ENCODE measurements around the gene CALD1. TPM values are rescaled to one million over a fixed set of nuclear protein-coding genes. Genes with fewer than 3 reads are reported as not detected.

The CALD1 gene
- total RNA-seq, 1 donor from 2014 or later: 237 TPM

DNA sequence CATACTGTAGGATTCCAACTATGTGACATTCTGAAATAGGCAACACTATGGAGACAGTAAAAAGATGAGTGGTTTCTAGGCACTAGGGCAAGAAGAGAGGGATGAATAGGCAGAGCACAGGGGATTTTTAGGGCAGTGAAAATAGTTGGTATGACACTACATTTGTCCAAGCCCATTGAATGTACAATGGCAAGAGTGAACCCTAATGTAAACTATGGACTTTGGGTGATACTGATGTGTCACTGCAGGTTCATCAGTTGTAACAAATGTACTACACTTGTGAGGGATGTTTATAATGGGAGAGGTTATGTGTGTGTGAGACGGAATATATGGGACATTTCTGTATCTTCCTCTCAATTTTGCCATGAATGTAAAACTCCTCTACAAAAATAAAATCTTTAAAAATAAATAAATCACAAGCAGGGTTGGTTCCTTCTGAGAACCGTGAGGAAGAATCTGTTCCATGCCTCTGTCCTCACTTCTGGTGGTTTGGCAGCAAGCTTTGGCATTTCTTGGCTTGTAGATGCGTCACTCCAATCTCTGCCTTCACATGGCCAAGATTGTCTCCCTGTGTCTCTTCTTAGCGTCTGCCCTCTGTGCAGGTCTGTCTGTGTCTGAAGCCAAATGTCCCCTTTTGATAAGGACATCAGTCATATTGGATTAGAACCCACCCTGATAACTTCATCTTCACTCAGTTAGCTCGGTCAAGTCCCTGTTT lies 123.8 kb downstream of the CALD1 start:
- DNase-seq (ENCODE audit: low spot score): no peak
- intact Hi-C loops (cut with DNase I): no loop called here

- DNase-seq (ENCODE audit: low spot score): no peak
- intact Hi-C loops (cut with DNase I): no loop called here
Measured at GRCh38 chr7:134905375-134905774, 125.9 kb downstream of the CALD1 start.

DNA sequence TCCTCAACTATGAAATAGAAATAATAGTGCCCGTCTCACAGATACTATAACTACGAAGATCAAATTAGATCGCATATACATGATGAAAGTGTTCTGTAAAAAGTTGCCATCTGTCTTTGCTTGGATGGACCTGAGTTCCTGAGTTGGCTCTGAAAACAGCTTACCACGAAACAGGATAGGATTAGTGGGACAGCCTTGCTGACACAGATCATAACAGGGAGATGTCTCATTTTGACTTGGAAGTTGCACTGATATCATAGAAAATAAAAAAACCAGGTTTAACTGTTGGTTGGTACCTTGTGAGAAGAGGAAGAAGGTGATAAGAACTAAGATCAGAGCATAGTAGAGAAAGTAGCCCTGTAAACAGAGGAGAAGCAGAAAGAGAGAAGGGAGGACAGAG lies 127.6 kb downstream of the CALD1 start:
- intact Hi-C loops (cut with DNase I): no loop called here
- DNase-seq (ENCODE audit: low spot score): no peak

- intact Hi-C loops (cut with DNase I): no loop called here
- no peak for DNase-seq (ENCODE audit: low spot score)
Measured at GRCh38 chr7:134907639-134908038, 128.2 kb downstream of the CALD1 start.

DNA sequence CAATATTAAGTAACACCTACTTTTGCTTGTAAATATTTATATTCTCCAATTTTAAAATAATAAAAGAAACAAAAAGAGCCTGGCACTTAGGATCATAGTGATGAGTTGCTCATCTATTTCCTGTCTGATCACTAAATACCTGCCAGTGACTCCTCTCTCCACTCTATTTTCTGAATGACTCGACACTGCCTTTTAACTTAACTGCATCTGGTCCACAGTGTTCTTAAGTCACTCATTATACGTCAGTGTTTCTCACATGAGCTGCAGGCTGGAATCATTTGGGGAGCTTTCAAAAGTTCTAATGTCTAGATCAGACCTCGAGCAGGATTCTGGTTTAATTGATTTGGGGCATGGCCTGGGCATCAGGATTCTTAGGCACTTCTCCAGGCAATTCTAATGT lies 128.9 kb downstream of the CALD1 start:
- intact Hi-C loops (cut with DNase I): no loop called here
- DNase-seq (ENCODE audit: low spot score): no peak

GRCh38 chr7:134910214-134910890 lies 130.9 kb downstream of the CALD1 start:
- no peak for DNase-seq (ENCODE audit: low spot score)
- intact Hi-C loops (cut with DNase I): no loop called here

DNA sequence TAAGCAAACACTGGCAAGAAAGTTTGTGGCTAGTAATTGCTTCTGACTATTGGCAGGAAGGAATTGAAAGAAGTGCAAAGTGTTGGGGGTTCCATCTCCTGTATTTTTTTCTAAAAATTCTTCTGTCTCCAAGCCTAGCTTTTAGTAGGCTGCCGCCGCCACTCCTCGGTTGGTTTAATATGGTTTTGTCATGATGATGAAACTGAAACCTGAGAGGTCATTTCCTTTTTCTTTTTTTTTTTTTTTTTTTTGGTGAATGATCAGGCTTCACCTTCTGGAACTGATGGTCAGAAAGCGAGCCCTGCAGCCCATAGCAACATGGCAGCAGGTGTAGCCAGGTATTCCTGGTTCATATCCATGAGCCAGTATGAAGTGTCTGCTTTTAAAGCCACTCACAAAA lies 131.5 kb downstream of the CALD1 start:
- DNase-seq (ENCODE audit: low spot score): no peak
- intact Hi-C loops (cut with DNase I): no loop called here

DNA sequence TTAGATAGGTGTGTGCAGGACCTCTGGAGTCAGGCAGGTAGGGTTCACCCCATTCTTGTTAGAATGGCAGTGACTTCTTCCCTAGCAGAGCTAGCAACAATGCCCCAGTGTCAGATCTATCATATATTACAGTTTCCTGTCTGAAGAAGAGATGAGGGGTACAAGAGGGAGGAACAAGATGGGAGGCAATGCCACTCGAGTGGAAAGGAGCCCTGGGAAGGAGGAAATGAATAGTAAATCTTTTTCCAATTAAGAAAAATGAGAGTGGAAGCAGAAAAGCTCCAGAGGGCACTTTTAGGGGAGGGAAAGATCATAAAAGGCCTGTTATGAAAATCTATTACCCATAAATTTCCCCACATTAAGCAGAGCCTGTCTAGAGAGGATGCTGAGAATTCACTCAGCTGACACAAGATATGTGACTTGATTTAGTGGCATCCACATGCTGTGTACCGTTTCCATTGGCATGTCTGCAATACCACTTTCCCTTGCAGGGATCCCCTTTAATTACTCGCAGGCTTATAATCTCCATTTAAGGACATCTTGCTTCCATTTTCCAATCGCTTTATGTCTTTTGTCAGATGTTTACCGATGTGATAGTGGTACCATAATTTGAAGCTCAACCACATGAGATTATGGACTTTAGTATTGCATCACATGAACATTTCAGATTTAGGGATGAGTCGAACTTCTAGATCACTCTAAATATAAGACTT lies 136.9 kb downstream of the CALD1 start:
- DNase-seq (ENCODE audit: low spot score): no peak
- intact Hi-C loops (cut with DNase I): no loop called here

DNA sequence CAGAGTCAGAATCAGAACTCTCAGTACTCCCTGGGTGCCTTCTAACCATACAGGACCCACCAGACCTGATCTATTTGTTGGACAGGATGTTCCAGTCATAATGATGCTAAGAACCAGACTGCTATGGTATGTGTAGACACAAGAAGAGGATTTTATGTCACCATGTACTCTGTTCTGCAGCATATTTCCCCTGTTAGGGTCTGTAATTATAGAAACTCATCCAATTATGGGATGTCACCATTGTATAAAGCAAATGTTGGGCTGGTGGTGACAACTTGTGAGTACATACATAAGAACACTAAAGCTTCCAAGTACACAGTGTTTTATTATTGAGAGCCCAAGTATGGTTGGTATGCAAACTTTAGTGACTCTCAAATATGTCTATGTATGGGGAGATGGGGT lies 139.8 kb downstream of the CALD1 start:
- DNase-seq (ENCODE audit: low spot score): no peak
- intact Hi-C loops (cut with DNase I): no loop called here

- no peak for DNase-seq (ENCODE audit: low spot score)
Measured at GRCh38 chr7:134920026-134920753, 140.8 kb downstream of the CALD1 start.

DNA sequence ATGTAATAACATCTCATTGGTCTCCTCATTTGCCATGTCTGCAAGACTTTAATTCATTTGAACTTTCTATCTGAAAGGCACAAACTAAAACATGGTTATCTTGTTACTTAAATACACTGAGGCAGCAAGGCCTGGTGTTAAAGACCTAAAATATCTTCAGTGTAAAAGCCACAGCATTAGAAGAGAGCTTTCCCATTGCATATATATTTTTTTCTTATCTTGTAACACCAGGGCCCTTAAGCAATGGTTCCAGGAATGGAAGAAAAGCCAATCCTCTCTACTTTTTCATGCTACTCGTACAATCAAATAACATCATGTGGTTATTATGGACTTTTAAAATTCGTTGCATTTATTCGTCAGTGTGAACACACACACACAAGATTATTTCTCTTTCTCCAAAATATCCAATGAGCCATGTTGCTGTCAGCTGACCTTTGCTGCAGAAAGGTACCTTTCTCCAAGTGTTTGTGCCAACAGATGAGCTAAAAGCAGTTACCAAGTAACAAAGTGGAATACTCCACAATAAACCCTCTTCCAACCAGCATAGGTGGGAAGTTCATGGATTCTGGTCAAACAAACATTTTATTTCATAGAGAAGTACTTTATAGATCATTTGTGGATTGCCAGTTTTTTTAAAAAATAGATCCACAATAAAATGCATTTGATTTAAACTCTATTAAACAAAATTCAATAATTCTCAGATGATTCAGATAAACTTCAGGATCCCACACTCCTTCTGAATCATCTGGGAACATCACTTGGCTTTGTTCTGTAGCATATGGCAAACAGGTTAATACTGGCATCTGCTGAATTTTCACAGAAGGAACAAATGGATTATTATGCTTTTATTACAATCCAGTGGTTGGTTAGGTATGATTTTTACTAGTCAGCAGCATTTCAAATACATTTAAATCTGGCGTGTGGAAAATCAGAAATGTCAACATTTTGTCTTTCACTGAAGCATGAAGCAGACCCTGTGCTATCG lies 143.6 kb downstream of the CALD1 start:
- no peak for DNase-seq (ENCODE audit: low spot score)
- intact Hi-C loops (cut with DNase I): no loop called here

More at GRCh38 chr7:134920026-134920753, 140.8 kb downstream of the CALD1 start:
- intact Hi-C loops (cut with DNase I): no loop called here

DNA sequence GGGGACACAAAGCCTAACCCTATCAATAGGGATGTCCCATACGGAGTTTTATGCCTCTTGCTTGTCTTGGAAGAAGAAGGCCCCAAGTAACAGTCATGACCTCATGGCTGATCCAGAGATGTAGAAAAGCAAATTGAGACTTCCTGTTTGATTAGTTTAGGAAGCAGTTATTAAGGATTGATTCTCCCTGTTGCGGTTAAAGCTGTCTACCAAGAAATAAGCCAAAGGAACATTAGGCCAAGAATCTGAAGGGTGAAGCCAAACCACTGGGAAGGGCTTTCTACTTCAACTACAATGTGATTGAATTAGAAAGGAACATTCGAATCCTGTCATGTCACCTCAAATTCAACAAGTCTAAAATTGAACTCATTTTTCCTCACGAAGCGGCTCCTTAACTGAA lies 146.3 kb downstream of the CALD1 start:
- no peak for DNase-seq (ENCODE audit: low spot score)
- intact Hi-C loops (cut with DNase I): loop anchor here (5.0 kb wide), 1 partner anchor 143 kb away; no protein-coding TSS in a partner anchor

GRCh38 chr7:134926396-134926795 lies 147.0 kb downstream of the CALD1 start:
- intact Hi-C loops (cut with DNase I): loop anchor here (5.0 kb wide), 1 partner anchor 144 kb away; no protein-coding TSS in a partner anchor

GRCh38 chr7:134927076-134927475 lies 147.6 kb downstream of the CALD1 start:
- intact Hi-C loops (cut with DNase I): loop anchor here (5.0 kb wide), 1 partner anchor 145 kb away; no protein-coding TSS in a partner anchor
- no peak for DNase-seq (ENCODE audit: low spot score)

More at GRCh38 chr7:134926396-134926795, 147.0 kb downstream of the CALD1 start:
- no peak for DNase-seq (ENCODE audit: low spot score)

DNA sequence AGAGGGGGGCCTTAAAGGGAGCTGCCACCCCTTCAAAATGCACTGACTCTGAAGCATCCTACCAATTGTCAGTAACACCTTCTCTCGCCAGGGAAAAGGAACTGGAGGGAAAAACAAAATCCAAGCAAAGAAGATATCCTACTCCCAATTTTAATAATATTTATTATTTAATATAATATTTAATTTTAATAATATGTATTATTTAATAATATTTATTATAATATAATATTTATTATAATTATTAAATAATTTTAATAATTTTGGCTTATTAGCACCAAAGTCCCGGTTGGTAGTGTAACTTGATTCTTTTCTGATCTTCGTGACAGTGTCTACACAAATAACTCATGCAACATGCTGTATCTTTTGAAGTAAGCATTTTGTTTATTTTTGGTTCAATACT lies 148.3 kb downstream of the CALD1 start:
- intact Hi-C loops (cut with DNase I): loop anchor here (5.0 kb wide), 1 partner anchor 145 kb away; no protein-coding TSS in a partner anchor
- DNase-seq (ENCODE audit: low spot score): no peak

DNA sequence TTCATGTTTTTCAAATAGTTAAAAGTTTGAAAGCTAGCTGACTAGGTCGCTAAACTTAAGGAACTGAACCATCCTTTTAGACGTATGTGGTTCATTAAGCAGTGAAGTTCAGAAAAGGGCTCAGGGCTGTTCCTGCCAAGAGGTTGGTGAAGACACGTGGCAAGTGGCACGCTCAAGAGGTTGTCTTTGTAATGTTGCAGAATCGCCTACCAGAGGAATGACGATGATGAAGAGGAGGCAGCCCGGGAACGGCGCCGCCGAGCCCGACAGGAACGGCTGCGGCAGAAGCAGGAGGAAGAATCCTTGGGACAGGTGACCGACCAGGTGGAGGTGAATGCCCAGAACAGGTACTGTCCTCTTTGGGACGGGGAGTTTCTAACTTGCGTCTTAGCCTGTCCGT lies 149.1 kb downstream of the CALD1 start:
- intact Hi-C loops (cut with DNase I): loop anchor here (5.0 kb wide), 1 partner anchor 146 kb away; no protein-coding TSS in a partner anchor

GRCh38 chr7:134931487-134931886 lies 152.1 kb downstream of the CALD1 start:
- intact Hi-C loops (cut with DNase I): no loop called here
- DNase-seq (ENCODE audit: low spot score): no peak

More for the DNA sequence above, 149.1 kb downstream of the CALD1 start:
- no peak for DNase-seq (ENCODE audit: low spot score)

GRCh38 chr7:134932707-134933370 lies 153.4 kb downstream of the CALD1 start:
- DNase-seq (ENCODE audit: low spot score): no peak
- intact Hi-C loops (cut with DNase I): loop anchor here (2.0 kb wide), 1 partner anchor 40 kb away; no protein-coding TSS in a partner anchor

Measured in cardiac septum (tissue), 1 donor.